ENCODE measurements around the gene CYP2S1. TPM values are rescaled to one million over a fixed set of nuclear protein-coding genes. Genes with fewer than 3 reads are reported as not detected.

Gene CYP2S1
- total RNA-seq, 1 donor from 2014 or later: 17.5 TPM

DNA sequence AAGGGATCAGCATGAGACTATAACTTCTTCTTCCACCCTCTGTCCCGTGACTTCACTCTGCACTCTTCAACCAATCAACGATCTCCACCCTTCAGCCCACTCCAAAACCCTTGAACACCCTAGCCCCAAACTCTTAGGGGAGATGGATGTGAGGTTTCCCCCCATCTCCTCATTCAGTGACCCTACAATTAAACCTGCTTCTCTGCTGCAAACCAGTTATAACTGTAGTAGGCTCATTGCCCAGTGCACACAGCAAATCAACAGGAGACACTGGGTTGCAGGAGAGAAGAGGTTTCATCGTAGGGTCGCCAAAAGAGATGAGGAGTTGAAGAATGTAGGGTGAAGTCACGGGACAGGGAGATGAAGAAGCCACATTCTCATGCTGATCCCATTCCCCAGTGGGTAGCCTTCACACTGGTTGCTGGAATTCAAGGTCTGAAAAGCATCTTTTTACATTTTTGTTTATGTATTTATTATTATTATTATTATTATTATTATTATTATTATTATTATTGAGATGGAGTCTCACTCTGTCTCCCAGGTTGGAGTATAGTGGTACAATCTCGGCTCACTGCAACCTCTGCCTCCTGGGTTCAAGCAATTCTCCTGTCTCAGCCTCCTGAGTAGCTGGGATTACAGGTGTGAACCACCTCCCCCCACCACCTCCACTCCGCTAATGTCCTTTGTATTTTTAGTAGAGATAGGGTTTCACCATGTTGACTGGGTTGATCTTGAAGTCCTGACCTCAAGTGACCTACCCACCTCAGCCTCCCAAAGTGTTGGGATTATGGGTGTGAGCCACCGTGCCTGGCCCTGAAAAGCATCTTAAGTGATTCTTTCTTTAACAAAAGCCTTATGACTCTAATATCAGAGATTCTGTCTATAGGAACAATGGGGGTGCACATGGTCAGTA, 5.8 kb upstream of the CYP2S1 start:
- TF ChIP-seq, protein P1, sequence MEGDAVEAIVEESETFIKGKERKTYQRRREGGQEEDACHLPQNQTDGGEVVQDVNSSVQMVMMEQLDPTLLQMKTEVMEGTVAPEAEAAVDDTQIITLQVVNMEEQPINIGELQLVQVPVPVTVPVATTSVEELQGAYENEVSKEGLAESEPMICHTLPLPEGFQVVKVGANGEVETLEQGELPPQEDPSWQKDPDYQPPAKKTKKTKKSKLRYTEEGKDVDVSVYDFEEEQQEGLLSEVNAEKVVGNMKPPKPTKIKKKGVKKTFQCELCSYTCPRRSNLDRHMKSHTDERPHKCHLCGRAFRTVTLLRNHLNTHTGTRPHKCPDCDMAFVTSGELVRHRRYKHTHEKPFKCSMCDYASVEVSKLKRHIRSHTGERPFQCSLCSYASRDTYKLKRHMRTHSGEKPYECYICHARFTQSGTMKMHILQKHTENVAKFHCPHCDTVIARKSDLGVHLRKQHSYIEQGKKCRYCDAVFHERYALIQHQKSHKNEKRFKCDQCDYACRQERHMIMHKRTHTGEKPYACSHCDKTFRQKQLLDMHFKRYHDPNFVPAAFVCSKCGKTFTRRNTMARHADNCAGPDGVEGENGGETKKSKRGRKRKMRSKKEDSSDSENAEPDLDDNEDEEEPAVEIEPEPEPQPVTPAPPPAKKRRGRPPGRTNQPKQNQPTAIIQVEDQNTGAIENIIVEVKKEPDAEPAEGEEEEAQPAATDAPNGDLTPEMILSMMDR (IDR thresholded peaks at IDR 0.05; ENCODE audit: unreplicated experiment): no peak
- Mint-ChIP-seq H3K27me3 (ENCODE audit: unreplicated experiment) (peaks cover 6% of the 10 kb centered on the region), H3K27ac (ENCODE audit: unreplicated experiment) (no peak overlapping the region), H3K4me3 (ENCODE audit: unreplicated experiment) (no peak overlapping the region), H3K9me3 (ENCODE audit: unreplicated experiment) (no peaks in the 10 kb centered on the region), H3K36me3 (ENCODE audit: low read depth, unreplicated experiment) (no peaks in the 10 kb centered on the region), H3K4me1 (ENCODE audit: unreplicated experiment) (peaks cover 6% of the 10 kb centered on the region)
- no peak for DNase-seq (ENCODE audit: low spot score)

DNA sequence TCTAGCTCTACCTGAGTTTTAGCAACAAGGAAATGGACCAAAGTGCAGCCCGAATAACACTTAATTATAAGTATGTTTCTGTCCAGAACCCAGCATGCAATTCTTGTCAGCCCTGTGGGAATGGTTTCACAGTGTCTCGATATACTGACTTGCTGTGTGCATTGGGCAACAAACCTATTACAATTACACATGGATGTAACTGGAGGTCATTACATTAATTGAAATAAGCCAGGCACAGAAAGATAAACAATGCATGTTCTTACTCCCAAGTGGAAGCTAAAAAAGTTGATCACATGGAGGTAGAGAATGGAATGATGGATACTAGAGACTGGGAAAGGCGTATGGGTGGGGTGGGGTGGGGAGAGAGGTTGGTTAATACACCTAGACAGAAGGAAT, 5.1 kb upstream of the CYP2S1 start:
- no peak overlapping the region for H3K4me3 Mint-ChIP-seq (ENCODE audit: unreplicated experiment)
- DNase-seq (ENCODE audit: low spot score): no peak
- H3K27ac Mint-ChIP-seq (ENCODE audit: unreplicated experiment): no peak overlapping the region
- TF ChIP-seq, protein P1 (IDR thresholded peaks at IDR 0.05; ENCODE audit: unreplicated experiment): no peak
- H3K4me1 Mint-ChIP-seq (ENCODE audit: unreplicated experiment): peaks cover 11% of the 10 kb centered on the region
- H3K36me3 Mint-ChIP-seq (ENCODE audit: low read depth, unreplicated experiment): peaks cover 3% of the 10 kb centered on the region
- H3K27me3 Mint-ChIP-seq (ENCODE audit: unreplicated experiment): peaks cover 6% of the 10 kb centered on the region
- H3K9me3 Mint-ChIP-seq (ENCODE audit: unreplicated experiment): no peaks in the 10 kb centered on the region

DNA sequence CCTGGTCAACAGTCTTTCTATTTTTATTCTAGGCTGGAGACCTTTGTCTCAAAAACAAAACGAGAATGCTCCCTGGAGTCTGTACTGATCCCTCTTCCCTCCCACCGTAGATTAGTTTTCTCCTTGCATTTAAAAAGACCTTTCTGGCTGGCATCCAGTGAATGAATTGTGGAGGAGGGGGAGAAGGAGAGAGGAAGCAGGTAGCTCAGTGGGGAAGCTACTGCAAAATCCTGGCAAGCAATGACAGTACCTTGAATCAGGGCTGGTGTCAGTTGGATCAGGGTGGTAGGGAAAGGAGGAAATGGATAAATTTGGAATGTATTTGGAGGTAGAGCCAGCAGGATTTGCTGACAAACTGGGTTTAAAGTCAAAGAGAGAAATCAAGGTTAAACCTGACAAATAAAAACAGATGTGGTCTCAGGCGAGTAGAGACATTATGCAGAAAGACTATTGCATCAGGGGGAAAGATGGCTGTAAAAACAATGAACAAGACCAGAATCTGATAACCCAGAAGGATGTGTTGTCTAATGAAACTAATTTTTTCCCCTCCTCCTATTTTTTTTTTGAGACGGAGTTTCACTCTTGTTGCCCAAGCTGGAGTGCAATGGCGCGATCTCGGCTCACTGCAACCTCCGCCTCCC, 3.5 kb upstream of the CYP2S1 start:
- peaks cover 20% of the 10 kb centered on the region for H3K4me1 Mint-ChIP-seq (ENCODE audit: unreplicated experiment)
- TF ChIP-seq, protein P1 (IDR thresholded peaks at IDR 0.05; ENCODE audit: unreplicated experiment): no peak

DNA sequence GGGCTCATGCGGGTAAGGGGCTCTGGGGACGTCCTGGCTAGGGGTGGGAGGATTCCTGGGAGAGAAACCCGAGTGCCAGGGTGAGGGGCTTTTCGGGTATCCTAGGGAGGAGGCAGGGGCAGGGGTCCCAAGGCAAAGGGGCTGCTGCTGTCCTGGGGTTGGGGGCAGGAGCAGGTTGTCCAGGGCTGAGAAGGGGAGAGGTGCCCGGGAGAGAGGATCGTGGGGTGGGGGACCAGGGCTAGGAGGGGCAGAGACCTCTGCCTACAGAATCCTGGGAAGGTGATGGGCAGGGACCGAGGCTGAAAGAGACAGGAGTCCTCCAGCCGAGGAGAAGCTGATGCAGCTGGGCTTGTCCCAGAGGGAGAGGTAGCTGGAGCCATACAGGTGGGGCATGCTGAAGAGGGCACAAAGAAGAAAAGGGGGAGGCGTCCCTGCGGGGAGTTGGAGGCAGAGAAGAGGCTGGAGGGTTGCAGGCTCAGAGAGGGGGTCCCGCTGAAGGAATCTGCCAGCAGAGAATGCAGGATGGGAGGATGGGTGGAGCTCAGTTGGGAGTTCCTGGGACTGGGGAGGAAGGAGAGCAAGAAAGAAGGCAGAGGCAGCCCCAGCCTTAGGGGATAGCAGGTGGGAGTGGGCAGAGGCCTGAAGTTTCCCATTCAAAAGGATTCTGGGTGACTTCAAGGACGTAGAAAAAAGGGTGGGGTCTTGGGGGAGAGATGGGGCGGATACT, 574 bp downstream of the CYP2S1 start:
- peak overlapping the region; percentile 85 for H3K4me3 Mint-ChIP-seq (ENCODE audit: unreplicated experiment)
- peaks cover 20% of the 10 kb centered on the region for H3K4me1 Mint-ChIP-seq (ENCODE audit: unreplicated experiment)
- peaks cover 7% of the 10 kb centered on the region for H3K36me3 Mint-ChIP-seq (ENCODE audit: low read depth, unreplicated experiment)
- no peak for DNase-seq (ENCODE audit: low spot score)
- H3K9me3 Mint-ChIP-seq (ENCODE audit: unreplicated experiment): no peaks in the 10 kb centered on the region
- peaks cover 1% of the 10 kb centered on the region for H3K27me3 Mint-ChIP-seq (ENCODE audit: unreplicated experiment)
- TF ChIP-seq, protein P1 (IDR thresholded peaks at IDR 0.05; ENCODE audit: unreplicated experiment): no peak
- peak overlapping the region; percentile 58 for H3K27ac Mint-ChIP-seq (ENCODE audit: unreplicated experiment)

More for the DNA sequence above, 3.5 kb upstream of the CYP2S1 start:
- no peak overlapping the region for H3K4me3 Mint-ChIP-seq (ENCODE audit: unreplicated experiment)
- H3K36me3 Mint-ChIP-seq (ENCODE audit: low read depth, unreplicated experiment): peaks cover 3% of the 10 kb centered on the region
- DNase-seq (ENCODE audit: low spot score): no peak
- no peak overlapping the region for H3K27ac Mint-ChIP-seq (ENCODE audit: unreplicated experiment)
- peaks cover 3% of the 10 kb centered on the region for H3K27me3 Mint-ChIP-seq (ENCODE audit: unreplicated experiment)
- no peaks in the 10 kb centered on the region for H3K9me3 Mint-ChIP-seq (ENCODE audit: unreplicated experiment)

All from endothelial cell (in vitro differentiated cells).